GM12801 (cell line): Measurements from ENCODE around the gene ADRA2C.

Source experiments
- TF ChIP-seq, protein P1 (sequence below): IDR thresholded peaks from one replicate; pipeline ENCODE4 v1.5.1; 2011; ENCODE audit warnings: control low read depth; ENCODE audit not compliant: insufficient read length; ENCODE audit errors: extremely low read depth

Gene ADRA2C

DNA sequence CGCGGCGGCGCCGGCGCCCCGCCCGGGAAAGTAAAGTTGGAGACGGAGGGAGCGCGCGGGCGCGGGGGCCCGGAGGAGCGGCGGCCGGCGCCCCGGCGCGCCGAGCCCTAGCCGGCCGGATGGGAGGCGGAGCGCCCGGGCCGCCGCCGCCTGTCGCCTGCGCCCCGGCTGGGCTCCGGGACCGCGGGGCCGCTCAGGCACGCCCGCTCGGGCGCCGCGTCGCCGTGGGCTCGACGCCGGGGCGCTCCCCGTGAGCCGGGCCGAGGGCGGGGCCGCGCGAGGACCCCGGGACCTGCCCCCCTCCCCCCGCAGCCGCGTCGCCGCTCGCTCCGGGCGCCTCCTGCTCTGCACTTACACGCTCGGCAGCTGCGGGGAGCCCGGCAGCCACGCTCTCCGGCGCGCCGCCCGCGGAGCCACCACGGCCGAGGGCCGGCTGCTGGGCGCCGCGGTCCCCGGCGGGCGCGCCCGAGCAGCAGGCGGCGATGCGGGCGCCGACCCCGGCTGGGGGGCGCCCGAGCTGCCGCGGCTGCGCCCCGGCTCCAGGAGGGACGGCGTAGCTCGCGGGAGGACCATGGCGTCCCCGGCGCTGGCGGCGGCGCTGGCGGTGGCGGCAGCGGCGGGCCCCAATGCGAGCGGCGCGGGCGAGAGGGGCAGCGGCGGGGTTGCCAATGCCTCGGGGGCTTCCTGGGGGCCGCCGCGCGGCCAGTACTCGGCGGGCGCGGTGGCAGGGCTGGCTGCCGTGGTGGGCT lies at the start of gene ADRA2C:
TSS of gene ADRA2C (plus strand) at position 350 of the 749 bp plus-strand sequence. CDS start at position 572, 222 bp downstream.
- TF ChIP-seq, protein P1, sequence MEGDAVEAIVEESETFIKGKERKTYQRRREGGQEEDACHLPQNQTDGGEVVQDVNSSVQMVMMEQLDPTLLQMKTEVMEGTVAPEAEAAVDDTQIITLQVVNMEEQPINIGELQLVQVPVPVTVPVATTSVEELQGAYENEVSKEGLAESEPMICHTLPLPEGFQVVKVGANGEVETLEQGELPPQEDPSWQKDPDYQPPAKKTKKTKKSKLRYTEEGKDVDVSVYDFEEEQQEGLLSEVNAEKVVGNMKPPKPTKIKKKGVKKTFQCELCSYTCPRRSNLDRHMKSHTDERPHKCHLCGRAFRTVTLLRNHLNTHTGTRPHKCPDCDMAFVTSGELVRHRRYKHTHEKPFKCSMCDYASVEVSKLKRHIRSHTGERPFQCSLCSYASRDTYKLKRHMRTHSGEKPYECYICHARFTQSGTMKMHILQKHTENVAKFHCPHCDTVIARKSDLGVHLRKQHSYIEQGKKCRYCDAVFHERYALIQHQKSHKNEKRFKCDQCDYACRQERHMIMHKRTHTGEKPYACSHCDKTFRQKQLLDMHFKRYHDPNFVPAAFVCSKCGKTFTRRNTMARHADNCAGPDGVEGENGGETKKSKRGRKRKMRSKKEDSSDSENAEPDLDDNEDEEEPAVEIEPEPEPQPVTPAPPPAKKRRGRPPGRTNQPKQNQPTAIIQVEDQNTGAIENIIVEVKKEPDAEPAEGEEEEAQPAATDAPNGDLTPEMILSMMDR = no peak

DNA sequence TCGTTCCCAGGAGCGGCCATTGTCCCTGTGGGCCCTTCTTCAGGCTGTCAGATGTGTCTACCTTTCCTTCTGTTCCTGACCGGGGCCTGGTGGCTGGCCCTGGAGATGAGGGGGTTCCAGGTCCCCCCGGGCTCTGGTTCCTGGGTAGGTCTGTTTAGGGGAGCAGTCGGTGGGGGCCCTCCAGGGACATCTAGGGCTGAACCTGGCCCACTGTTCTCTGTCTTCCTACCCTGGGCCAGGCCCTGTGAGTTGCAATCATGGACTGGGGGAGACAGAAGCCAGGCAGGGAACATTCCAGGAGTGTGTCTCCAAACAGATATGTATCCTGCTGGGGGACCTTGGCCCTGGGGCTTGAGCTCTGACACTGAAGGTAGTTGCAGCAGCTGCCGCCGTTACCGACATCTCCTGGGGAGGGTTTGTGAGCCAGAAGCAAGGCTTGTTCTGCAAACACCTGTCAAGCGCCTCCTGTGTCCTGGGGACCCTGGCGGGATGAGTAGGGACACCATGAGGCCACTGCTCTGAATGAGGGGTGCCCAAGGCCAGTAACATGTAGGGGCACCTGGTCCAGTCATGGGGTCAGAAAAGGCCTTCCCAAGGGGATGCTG lies 49.5 kb upstream of the ADRA2C start:
- TF ChIP-seq, protein P1 = no peak

DNA sequence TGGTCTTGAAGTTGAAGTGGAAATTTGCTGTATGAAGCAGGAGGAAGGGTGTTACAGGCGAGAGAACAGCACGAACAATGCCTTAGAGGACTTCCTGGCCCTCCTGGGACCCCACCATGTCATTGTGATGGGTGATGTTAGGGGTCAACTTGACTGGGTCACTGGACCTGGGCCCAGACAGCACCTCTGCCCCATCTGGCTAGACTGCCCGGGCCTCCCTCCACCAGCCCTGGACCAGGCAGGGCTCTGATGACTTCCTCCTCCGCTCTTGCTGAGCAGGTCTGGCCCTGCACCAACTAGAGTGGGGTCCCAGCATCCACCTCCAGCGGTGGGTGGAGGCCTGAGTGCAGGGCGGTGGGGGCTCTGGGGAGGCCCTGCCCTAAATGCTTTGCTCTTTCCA lies 48.9 kb upstream of the ADRA2C start:
- TF ChIP-seq, protein P1 = no peak

DNA sequence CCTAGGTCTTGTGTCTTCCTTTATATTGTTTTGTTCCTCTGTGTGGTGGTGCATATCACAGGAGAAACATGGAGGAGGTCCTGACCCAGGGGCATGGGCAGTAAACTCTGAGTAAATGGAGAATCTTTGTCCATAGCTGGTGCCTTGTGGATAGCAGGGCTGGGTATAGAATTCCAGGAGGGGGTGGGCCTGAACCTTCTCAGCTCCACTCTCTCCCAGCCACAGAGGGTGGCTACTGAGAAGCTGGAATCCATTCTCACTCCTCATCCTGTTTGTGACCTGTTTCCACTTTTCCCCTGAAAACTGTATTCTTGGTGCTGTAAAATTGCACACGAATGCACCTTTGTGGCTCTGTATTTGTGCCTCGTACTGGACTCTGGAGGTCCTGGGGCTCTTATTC lies 47.7 kb upstream of the ADRA2C start:
- TF ChIP-seq, protein P1 = no peak

DNA sequence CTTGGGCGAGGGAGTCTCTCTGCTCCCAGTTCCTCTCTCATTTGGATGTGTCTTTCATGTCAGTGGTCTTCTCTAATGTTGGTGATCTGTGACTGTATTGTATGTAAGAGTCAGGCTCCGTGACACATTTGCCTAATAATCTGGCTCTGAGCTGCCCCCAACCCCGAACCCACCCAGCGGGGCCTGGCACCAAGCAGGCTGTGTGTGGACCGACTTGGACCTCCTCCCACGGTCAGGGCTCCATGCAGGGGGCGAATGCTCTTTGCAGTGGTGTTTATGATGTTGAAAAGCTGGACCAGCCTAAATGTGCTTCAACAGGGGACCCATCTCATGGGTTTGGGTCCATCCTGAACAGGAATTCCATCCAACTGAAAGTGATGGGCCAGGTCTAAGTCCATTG lies 47.0 kb upstream of the ADRA2C start:
- TF ChIP-seq, protein P1 = no peak

DNA sequence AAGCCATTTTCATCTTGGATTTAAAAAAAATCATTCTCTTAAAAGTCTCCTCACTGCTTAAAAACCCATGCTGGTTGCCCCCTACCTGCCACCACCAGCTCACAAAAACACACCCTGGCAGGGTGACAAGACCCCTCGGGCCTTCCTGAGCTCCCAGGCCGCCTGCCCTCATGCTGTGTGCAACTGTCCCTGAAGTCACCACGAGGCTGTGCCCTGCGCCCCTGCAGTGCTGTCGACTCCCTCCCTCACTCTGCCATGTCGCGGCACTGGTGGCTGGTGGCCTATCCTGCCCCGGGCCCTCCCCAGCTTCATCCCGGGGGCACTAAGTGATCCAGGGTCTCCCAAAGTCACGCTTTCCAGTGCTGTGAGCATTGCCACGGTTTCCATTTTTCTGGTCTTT lies 46.3 kb upstream of the ADRA2C start:
- TF ChIP-seq, protein P1 = no peak

DNA sequence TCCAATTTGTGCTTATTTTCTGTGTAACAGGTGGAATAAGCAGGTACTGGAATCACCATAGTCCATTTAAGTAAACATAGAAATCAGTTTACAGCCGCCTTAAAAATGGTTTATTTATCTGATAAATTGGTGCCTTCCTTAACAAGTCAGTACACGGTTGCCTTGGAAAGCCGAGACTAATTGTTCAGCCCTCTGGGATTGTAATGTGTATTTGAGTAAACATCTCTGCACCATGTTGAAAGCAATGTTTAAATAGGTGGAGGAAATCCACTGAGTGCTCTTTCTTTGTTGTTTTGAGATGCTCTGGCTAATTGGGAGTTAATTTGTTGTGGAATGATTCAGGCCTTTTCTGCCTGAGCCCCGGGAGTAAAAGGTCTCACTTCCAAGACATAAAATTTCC lies 45.7 kb upstream of the ADRA2C start:
- TF ChIP-seq, protein P1 = no peak
